Choroid plexus epithelial cell (primary cell): ENCODE measurements around the gene DDX46.

Experiments
- DNase-seq: peaks from one replicate; pipeline ENCODE4 v3.0.0-alpha.2; 2010; ENCODE audit warnings: low read depth
- H3K4me3 ChIP-seq: 2 replicates; pipeline ENCODE4 v1.5.1; 2011; ENCODE audit warnings: low read depth, mild to moderate bottlenecking, control low read depth, low read length, moderate library complexity
- TF ChIP-seq, protein P1 (sequence below): conservative IDR thresholded peaks from 2 replicates; pipeline ENCODE4 v1.5.1; 2011; ENCODE audit warnings: low read depth, mild to moderate bottlenecking, control low read depth, inconsistent platforms, low read length, moderate library complexity

The DDX46 gene

DNA sequence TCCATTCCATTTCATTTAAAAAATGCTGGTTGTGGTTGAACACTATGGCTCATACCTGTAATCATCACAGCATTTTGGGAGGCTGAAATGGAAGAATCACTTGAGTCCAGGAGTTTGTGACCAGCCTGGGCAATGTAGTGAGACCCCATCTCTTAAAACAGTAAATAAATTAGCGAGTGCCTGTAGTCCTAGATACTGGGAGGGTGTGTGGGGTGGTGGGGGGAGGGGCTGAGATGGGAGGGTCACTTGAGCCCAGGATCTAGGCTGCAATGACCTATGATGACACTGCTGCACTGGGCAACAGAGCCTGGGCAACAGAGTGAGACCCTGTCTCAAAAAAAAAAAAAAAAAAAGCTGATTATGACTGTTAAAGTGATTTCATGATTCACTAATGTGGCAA is 29.1 kb downstream of the DDX46 start:
- no peak for DNase-seq
- H3K4me3 ChIP-seq = no peak overlapping the region
- TF ChIP-seq, protein P1, sequence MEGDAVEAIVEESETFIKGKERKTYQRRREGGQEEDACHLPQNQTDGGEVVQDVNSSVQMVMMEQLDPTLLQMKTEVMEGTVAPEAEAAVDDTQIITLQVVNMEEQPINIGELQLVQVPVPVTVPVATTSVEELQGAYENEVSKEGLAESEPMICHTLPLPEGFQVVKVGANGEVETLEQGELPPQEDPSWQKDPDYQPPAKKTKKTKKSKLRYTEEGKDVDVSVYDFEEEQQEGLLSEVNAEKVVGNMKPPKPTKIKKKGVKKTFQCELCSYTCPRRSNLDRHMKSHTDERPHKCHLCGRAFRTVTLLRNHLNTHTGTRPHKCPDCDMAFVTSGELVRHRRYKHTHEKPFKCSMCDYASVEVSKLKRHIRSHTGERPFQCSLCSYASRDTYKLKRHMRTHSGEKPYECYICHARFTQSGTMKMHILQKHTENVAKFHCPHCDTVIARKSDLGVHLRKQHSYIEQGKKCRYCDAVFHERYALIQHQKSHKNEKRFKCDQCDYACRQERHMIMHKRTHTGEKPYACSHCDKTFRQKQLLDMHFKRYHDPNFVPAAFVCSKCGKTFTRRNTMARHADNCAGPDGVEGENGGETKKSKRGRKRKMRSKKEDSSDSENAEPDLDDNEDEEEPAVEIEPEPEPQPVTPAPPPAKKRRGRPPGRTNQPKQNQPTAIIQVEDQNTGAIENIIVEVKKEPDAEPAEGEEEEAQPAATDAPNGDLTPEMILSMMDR = no peak

DNA sequence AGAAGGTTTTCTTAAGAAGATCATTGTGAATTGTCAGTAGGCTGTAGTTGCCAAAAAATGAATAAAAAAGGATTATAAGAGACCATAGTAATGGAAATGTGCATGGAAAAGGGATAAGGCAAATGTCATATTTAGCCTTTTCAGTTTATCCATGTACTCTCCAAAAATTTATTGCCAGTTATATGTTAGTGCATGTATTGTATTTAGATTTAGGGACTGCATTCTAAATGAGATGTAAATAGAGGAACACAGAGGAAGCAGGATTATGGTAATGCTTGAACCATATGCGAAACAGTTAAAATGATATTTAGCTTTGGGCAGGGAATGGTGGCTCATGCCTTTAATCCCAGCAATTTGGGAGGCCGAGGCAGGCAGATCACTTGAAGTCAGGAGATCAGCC is 33.0 kb downstream of the DDX46 start:
- no peak for DNase-seq
- H3K4me3 ChIP-seq = no peak overlapping the region
- TF ChIP-seq, protein P1 = no peak

DNA sequence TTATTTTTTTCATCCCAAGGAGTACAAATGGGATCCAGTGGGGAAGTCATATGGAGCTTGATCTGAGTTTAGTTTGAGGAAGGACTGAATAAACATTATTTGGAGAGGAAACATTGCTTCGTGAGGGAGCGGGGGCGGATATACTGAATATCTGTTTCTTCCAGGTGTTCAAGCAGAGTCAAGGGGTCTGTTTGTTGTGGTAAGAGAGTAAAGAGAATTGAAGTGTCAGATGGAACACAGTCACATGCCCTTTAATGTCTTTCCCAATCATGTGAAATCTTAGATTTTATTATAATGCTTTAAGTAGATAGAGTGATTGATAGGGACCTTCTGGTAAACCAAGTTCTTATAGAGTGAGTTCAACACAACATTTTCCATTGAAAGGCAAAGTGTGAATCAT is 33.7 kb downstream of the DDX46 start:
- DNase-seq = no peak
- TF ChIP-seq, protein P1 = no peak
- H3K4me3 ChIP-seq = no peak overlapping the region

DNA sequence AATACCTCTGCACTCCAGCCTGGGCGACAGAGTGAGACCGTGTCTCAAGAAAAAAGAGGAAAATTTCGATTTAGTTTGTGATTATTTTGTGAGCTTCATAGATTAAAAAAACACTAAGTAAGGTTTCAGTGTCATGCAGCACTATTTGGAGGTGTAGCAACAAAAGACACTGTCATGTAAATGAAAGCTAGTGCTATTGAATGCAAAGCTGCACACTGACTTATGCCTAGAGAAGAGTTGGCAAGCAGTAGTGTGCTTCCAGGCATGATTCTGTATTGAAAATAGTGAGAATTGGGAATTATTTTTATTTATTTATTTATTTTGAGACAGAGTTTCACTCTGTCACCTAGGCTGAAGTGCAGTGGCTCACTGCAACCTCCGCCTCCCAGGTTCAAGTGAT is 34.5 kb downstream of the DDX46 start:
- H3K4me3 ChIP-seq = no peak overlapping the region
- no peak for DNase-seq
- TF ChIP-seq, protein P1 = no peak

DNA sequence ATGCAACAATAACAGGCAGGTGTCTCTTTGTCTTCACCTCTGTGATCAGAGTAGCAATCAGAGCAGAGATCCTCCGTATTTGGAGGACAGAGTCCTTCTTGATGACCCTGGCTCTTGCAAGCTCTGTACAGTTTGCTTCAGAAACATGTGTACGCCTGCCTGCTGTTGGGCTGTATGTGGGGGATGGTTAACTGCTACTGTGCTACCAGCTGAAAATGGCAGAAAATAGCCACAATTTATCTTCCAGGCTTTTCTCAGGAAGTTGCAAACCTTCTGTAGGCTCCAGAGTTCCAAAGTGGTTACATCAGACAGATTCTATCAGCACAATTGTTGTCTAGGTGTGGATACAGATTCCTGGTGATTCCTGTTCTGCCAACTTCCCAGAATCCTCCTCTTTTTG is 35.5 kb downstream of the DDX46 start:
- no peak overlapping the region for H3K4me3 ChIP-seq
- TF ChIP-seq, protein P1 = no peak
- DNase-seq = peak; percentile 33

DNA sequence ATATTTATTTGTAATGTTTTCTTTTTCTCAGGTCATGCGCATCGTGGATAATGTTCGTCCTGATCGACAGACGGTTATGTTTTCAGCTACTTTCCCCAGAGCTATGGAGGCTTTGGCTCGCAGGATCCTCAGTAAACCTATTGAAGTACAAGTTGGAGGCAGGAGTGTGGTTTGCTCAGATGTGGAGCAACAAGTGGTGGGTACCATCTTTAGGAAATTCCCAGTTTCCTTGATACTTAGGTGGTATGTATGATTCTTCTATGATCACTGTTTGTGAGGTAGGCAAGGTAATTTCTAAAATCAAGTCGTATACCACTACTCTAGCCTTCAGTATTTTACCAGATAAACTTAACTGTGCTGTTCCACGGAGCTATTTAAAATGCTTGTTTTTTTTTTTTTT is 36.2 kb downstream of the DDX46 start:
- TF ChIP-seq, protein P1 = no peak
- no peak overlapping the region for H3K4me3 ChIP-seq
- DNase-seq = no peak

DNA sequence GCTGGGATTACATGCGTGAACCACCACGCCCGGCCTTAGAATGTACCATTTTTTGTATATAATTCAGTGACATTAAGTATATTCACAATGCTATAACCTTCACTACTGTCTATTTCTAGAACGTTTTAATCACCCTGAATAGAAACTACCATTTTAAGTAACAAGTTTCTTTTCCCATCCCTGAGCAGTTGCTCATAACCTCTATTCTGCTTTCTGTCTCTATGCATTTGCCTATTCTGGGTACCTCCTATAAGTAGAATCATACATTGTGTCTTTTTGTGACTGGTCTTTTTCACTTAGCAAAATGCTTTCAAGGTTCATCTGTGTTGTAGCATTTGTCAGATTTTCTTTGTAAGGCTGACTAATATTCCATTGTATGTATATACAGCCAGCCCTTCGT is 39.9 kb downstream of the DDX46 start:
- H3K4me3 ChIP-seq = no peak overlapping the region
- TF ChIP-seq, protein P1 = no peak
- no peak for DNase-seq
